GM18873 (cell line): ENCODE data around the gene RCOR1.

Source experiments
- ATAC-seq: cut with Tn5 transposase; IDR thresholded peaks from one replicate; pipeline ENCODE4 v1.9.1; 2021; ENCODE audit warnings: mild to moderate bottlenecking, moderate library complexity, moderate number of reproducible peaks; ENCODE audit not compliant: unreplicated experiment, low FRiP score

Gene RCOR1

DNA sequence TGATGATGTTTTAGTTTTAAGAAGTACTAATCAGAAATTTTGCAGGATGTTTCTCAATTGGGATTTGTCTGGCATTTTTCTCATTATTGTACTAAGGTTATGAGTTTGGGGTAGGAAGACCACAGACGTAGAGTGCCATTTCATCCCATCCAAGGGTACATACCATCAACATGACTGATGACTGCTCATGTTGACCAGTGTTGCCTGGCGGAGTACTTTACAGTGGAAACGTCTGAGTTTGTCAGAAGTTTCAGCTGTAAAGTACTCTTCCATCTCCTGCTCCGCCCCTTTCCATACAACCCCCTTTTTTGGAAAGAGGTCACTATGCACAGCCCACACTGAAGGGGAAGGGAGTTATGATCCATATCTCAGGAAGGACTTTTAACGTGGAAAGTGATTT, 74.2 kb downstream of the RCOR1 start:
- no peak for ATAC-seq

GRCh38 chr14:102667703-102668102, 75.3 kb downstream of the RCOR1 start:
- ATAC-seq, result no peak

GRCh38 chr14:102668291-102668873, 75.9 kb downstream of the RCOR1 start:
- no peak for ATAC-seq

- ATAC-seq, result no peak
Observed at GRCh38 chr14:102671410-102671809, 79.0 kb downstream of the RCOR1 start.

DNA sequence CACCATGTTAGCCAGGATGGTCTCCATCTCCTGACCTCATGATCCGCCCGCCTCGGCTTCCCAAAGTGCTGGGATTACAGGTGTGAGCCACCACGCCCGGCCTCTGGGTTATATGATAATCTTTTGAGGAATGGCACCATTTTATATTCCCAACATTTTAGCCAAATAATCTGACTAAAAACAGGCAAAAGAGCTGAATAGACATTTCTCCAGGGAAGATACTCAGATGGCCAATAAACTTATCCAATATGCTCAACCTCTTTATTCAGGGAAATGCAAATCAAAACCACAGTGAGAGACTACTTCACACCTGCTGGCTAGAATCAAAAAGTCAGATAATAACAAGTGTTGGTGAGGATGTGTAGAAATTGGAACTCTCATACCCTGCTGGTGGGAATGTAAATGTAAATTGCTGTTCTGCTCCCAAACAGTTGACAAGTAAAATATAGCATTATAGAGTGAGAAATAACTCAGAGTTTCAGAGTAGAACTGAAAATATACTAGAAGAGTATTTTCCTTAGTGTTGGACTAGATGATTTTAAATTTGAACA, 80.0 kb downstream of the RCOR1 start:
- ATAC-seq, result no peak

GRCh38 chr14:102675396-102675795, 82.9 kb downstream of the RCOR1 start:
- no peak for ATAC-seq

DNA sequence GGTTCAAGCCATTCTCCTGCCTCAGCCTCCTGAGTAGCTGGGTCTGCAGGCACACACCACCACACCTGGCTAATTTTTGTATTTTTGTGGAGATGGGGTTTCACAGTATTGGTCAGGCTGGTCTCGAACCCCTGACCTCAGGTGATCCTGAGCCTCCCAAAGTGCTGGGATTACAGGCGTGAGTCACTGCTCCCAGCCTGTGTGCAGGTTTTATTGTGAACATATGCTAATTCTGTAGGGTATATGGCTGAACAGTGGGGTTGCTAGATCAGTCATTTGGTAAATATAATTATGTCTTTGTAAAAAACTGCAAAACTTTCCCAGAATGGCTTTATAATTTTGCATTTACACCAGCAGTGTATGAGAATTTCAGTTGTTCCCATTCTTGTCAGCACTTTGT, 85.9 kb downstream of the RCOR1 start:
- no peak for ATAC-seq

DNA sequence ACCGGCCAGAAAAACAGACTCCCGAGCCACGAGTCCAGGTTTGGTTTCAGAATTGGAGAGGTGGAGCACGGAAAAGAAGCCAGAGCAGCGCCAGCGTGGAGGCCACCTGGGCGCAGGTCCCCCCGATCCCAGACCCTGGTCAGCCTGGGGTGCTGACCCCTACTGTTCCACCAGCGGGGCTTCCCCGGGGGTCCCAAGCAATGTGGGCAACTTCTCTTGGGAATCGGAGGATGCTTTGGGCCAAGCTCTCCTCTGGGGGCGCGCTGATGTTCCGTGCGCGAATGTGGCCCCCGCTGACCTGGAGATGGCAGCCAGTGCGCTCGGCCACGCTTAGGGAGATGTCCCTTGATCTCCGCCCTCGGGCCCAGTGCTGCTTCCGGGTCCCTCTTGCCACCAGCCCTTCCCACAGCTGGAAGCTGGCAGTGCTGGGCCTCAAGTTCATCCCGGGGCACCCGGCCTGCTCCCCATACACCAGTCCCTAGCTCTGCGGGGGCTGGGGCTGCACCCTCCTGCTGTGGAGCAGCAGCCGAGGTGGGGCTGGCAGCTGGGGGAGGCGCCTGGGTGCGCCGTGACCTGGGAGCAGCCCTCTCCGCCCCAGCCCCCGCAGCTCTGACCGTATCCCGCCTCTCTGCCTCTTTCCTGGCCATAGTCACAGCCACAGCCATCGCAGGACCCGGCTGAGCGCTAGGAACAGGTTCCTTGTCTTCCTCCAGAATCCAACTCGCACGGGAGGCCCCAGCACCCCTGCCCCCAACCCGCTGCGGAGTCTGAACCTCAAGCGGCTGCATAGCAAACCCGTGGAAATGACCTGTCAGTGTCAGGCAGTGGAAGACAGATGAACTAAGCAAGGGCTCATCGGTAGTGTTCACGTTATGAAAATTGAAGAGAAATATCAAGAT, 91.2 kb downstream of the RCOR1 start:
- ATAC-seq, result no peak

DNA sequence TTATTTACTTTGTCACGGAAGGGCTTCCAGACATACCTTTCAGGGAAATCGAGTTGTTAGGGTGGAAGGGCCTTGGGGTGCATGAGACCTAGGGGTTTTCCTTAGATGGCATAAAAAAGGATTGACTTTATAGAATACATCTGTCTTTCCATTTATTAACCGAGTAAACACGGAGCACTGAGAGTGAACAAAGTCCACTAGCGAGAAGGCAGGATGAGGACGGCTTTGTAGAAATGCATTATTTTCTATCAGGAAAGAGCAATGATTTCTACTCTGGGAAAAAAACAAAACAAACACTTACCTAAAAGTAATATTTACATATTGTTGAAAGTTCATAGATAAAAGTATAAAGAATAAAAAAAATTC, 91.8 kb downstream of the RCOR1 start:
- no peak for ATAC-seq

DNA sequence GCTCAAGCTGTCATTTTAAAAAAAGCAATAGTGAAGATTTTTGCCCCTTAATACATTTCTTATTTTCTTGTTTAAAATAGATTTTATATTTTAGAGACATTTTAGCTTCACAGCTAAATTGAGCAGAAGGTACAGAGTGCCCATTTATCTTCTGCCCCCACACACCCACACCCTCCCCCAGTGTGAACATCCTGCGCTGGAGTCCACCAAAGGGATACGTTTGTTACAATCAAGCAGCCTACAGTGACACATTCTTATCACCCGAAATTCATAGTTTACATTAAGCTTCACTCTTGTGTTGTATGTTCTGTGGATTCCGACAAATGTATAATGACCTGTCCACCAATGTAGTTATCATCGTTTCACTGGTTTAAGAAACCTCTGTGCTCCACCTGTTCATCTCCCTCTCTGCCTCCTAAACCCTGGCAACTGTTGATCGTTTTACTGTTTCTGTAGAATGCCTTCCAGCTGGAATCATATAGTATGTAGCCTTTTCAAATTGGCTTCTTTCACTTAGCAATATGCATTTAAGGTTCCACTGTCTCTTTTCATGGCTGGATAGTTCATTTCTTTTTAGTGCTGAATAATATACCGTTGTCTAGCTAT, 93.8 kb downstream of the RCOR1 start:
- no peak for ATAC-seq

GRCh38 chr14:102688290-102688689, 95.8 kb downstream of the RCOR1 start:
- ATAC-seq, result no peak

DNA sequence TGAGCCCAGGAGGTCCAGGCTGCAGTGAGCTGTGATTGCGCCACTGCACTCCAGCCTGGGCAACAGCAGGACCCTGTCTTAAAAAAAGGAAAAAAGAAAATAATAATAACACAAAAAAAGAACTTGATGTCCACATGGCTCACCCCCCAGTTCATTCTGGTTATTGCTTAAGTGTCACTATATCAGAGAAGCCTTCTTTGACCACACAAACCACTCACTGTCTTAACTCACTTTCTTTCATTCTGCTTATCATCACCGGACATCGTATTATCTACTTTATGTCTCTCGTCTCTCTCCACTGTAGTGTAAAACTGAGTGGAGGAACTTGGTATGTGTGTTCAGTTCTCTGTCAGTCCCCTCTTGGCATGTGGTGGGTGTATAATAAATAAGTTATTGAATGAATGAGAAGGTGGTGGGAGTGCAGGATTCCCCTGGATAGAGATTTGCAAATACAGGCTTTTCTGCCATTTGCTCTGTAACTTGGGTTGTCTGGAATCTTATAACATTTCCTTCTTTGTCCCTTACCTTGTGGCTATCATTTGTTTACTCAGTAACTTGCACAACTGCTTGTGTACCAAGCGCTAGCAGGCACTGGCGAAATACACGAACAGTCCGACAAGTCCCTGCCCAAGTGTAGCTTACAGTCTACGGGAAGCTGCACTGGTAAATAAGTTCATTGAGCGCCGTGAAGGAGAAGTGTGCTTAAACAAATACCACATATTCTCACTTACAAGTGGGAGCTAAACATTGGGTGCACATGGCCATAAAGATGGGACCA, 98.2 kb downstream of the RCOR1 start:
- no peak for ATAC-seq

- ATAC-seq, result no peak
Observed at GRCh38 chr14:102691763-102692162, 99.3 kb downstream of the RCOR1 start.

DNA sequence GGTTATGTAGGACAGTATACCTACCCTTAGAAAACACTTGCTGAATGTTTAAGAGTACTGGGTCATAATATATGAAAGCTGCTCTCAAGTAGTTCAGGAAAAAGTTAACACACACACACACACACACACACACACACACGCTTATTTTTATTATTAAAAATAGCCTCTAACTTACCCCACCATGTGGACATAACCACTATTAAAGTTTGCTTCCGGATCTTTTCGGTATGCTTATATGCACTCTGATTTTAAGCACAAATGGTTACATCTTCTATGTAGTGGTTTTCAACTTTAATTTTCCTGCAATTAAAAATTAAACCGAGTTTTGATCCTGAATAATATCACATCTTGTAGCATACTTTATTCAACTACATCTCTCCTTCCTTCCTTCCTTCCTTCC, 99.9 kb downstream of the RCOR1 start:
- no peak for ATAC-seq

DNA sequence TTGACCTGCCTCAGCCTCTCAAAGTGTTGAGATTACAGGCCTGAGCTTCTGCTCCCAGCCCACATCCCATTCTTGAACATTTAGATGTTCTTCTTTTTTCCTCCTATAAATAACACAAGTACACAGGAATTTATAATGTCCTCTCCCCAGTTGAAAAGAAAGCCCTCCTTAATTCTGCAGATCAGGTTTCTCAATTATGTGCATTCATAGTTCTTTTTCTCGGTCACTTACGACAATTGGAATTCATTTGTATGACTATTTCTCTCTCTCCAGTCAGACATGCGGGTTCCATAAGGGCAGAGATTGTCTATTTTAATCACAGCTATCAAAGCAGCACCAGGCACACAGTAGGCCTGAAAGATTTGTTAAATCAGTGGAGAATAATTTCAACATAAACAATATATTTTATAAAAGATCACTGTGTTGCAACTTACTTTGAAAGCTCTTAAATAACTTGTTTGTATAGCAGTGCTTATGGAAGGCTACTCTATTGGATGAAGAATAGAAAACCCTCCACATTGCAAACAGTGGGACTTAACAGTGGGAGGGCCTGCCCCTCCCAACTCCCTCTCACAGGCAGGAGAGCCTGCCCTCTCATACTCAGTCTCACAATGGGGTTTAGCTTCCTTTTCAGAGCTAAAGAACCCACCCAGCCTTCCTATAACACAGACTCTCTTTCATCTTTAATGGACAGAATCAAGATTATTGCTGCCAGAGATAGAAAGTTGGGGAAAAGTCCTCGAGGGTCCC, 100.7 kb downstream of the RCOR1 start:
- no peak for ATAC-seq

- ATAC-seq, result no peak
Observed at GRCh38 chr14:102694530-102695166, 102.2 kb downstream of the RCOR1 start.

- ATAC-seq, result no peak
Observed at GRCh38 chr14:102695167-102695555, 102.7 kb downstream of the RCOR1 start.

- ATAC-seq, result no peak
Observed at GRCh38 chr14:102696332-102696731, 103.9 kb downstream of the RCOR1 start.

DNA sequence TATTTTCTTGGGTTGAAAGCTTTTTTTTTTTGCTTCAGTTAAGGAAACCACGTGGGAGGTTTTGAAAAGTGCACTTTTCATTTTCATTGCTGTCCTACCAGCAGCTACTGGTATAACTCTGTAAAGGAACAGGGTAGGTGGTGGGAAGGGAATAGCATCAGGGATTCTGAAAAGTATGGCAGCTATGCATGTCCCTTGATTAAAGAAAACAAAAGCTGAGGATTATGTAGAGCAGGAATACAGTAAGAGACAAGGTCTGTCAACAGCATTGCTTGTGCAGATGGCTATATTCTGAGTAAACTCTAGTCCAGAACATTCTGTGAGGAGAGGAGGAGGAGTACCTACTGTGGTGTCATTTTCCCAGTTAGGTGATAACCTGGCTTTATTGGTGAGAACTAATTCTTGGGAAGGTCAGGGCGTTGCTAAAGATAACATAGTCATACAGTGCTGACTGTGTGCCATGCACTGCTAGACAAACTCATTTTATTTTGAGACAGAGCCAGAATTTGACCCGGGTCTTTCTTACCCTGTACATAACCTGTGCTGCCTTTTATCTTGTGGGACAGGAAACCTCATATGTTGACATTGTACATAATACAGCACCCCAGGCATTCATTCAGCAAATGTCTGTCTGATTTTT, 104.5 kb downstream of the RCOR1 start:
- no peak for ATAC-seq
